ENCODE measurements around the gene CLCN6.

Gene CLCN6

GRCh38 chr1:11805422-11806306 lies at the start of gene CLCN6, which contains the start of gene MTHFR:
CLCN6 (plus strand) TSS chr1:11806191; CDS start chr1:11806263, 72 bp downstream.
MTHFR (minus strand) TSS chr1:11805964; CDS start chr1:11803116, 2,848 bp downstream.
- DNase-seq (ENCODE audit: low read depth in 2 of 3, low spot score in 1 of 3): peak; percentile 96 to 98 (median 98)

- DNase-seq (ENCODE audit: low read depth in 2 of 3, low spot score in 1 of 3): no peak
These were observed 48.9 kb upstream of the CLCN6 start for GRCh38 chr1:11757047-11757446.

DNA sequence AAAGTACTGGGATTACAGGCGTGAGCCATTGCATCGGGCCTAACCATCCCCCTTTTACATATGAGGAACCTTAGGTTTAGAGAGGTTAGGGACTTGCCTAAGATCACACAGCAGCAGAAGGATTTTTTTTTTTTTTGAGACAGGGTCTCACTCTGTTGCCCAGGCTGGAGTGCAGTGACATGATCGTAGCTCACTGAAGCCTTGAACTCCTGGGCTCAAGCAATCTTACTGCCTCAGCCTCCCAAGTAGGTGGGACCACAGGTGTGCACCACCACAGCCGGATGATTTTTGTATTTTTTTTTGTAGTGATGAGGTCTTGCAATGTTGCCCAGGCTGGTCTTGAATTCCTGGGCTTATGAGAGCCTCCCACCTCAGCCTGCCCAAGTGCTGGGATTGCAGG lies 46.2 kb upstream of the CLCN6 start:
- no peak for DNase-seq (ENCODE audit: low read depth in 2 of 3, low spot score in 1 of 3)

DNA sequence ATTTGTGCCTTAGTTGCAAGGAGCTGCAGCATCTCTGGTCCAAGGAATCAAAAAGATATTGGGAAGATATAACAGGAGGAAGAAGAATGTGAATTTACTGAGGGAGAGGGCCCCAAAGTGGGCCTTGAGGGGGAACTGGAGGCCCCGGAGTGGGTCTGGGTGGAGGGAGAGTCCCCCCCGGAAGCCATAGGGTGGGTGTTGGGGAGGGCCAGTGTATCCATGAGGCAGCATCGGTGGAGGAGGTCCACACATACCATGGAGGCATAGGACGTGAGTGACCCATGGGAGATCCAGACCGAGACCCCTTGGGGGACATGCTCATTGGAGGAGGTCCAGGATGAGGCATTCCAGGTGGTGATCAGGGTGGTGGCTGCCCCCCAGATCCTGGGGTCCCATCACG lies 44.7 kb upstream of the CLCN6 start:
- no peak for DNase-seq (ENCODE audit: low read depth in 2 of 3, low spot score in 1 of 3)

- DNase-seq (ENCODE audit: low read depth in 2 of 3, low spot score in 1 of 3): peak in 2 of 3 donors; percentile 7 to 9
These were observed 44.0 kb upstream of the CLCN6 start, which contains the start of gene C1orf167 for GRCh38 chr1:11761988-11762406. C1orf167 (plus strand) TSS chr1:11762193; CDS start chr1:11764401, 2,208 bp downstream.

- DNase-seq (ENCODE audit: low read depth in 2 of 3, low spot score in 1 of 3): no peak
These were observed 41.9 kb upstream of the CLCN6 start for GRCh38 chr1:11764115-11764514.

DNA sequence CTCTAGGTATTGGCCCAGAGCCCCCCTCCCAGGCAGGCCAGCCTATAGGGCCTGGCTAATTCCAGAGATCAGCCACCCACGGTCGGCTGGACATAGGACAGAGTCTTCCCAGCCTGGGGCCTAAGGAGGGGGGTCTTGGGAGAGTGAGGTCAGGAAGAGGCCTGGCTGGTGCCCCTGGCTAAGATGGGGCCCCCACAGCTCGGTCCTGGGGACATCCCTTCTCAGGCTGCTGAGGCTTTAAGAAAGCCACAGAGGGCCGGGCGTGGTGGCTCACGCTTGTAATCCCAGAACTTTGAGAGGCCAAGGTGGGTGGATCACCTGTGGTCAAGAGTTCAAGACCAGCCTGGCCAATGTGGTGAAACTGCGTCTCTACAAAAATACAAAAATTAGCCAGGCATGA lies 41.5 kb upstream of the CLCN6 start:
- no peak for DNase-seq (ENCODE audit: low read depth in 2 of 3, low spot score in 1 of 3)

DNA sequence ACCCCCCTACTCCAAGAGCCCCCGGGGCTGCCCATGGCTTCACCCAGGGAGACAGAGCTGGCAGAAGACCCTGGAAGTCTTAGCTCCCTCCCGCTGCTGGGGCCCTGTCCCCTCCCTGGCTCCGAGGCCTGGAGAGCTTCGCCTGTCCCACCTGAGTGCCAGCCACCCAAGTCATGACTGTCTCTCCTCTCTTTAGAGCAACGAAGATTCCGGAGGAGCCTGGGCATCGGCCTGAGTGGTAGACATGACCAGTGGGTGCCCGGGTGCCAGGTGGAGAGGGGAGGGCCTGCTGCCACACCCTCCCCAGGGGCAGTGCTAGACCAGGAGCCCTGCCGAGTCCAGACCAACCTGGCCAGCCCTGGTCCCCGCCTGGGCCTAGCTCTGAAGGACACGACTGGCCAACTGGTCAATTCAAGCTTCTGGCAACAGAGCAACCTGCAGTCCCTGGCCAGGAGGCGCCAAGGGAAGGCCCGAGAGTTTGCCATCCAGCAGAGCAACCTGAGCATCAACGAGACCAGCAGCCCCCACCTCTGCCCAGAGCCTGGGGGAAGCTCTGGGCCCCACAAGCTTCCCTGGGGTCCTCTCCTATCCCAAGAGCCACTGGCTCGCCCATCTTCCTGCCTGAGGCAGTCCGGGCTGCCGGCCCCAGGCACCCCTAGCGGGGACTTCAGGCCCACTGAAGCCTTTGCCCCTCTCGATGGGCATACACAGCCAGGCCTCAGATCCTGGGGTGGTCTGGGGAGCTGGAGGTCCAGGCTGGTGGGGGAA lies 40.1 kb upstream of the CLCN6 start:
- no peak for DNase-seq (ENCODE audit: low read depth in 2 of 3, low spot score in 1 of 3)

- DNase-seq (ENCODE audit: low read depth in 2 of 3, low spot score in 1 of 3): no peak
These were observed 39.6 kb upstream of the CLCN6 start for GRCh38 chr1:11766429-11766776.

GRCh38 chr1:11767922-11768704 lies 37.9 kb upstream of the CLCN6 start:
- no peak for DNase-seq (ENCODE audit: low read depth in 2 of 3, low spot score in 1 of 3)

DNA sequence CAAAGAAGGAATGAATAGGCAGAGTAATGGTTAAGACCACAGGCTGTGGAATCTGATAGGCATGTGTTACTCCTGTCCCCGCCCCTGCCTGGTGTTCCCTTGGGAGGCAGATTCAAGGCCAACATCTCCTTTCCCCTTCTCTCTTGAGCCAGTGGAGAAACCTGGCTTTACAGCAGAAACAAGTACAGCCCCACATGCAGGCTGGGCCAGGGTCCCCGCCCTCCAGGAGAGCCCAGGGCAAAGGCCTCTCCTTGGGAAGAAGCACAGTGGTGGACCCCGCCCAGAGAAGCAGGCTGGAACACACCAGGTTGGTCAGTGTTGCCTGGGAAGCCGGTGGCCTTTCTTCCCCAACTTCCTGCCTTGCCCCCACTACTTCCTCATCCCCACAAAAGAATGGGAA lies 37.2 kb upstream of the CLCN6 start:
- DNase-seq (ENCODE audit: low read depth in 2 of 3, low spot score in 1 of 3): no peak

DNA sequence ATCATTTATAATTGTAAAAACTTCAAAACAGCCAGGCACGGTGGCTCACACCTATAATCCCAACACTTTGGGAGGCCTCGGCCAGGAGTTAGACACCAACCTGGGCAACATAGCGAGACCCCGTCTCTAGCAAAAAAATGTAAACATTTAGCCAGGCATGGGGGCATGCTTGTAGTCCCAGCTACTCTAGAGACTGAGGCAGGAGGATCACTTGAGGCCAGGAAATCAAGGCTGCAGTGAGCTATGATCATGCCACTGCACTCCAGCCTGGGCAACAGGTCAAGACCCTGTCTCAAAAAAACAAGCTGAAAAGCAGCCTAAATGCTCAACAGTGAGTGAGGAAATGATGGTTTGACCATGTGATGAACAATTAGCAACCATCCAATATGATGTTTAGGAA lies 36.7 kb upstream of the CLCN6 start:
- no peak for DNase-seq (ENCODE audit: low read depth in 2 of 3, low spot score in 1 of 3)

- DNase-seq (ENCODE audit: low read depth in 2 of 3, low spot score in 1 of 3): no peak
These were observed 36.0 kb upstream of the CLCN6 start for GRCh38 chr1:11770011-11770410.

DNA sequence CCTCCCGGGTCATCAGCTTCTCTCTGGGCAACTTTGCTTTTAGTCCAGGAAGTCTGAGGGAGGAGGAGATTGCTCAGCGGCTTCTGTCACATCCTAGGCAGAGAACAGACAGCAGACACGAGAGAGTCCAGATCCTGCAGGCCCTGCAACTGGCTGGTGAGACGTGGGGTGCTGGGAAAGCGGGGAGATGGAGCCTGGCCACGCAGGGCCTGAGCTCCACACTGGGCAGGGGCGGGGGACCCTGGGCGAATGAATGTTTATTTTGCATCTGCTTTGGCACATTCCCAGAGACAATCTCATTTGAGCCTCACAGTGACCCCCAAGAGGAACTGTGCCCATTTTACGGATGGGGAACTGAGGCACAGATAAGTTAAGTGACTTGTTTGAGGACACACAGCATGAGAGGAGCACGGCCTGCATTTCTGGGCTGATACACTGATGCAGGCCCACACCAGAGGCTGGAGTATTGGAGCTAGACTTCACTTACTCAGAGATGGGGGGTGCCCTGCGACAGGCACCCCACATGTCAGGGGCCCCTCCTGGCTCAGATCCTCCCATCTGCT lies 34.4 kb upstream of the CLCN6 start:
- DNase-seq (ENCODE audit: low read depth in 2 of 3, low spot score in 1 of 3): no peak

- no peak for DNase-seq (ENCODE audit: low read depth in 2 of 3, low spot score in 1 of 3)
These were observed 33.5 kb upstream of the CLCN6 start for GRCh38 chr1:11772458-11772857.

DNA sequence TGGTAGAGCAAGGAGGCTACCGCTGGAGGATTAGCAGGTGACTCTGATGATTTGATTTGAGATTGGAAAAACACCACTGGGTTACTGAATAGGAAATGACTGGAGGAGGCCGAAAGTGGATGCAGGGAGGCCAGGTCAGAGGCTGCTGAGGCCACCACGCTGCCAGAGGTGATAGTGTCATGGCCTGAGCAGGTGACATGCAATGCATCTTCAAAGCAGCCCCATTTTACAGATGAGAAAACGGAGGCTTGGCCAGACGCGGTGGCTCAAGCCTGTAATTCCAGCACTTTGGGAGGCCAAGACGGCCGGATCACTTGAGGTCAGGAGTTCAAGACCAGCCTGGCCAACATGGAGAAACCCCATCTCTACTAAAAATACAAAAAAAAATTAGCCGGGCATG lies 31.2 kb upstream of the CLCN6 start:
- DNase-seq (ENCODE audit: low read depth in 2 of 3, low spot score in 1 of 3): no peak

GRCh38 chr1:11777658-11778322 lies 28.2 kb upstream of the CLCN6 start:
- no peak for DNase-seq (ENCODE audit: low read depth in 2 of 3, low spot score in 1 of 3)

DNA sequence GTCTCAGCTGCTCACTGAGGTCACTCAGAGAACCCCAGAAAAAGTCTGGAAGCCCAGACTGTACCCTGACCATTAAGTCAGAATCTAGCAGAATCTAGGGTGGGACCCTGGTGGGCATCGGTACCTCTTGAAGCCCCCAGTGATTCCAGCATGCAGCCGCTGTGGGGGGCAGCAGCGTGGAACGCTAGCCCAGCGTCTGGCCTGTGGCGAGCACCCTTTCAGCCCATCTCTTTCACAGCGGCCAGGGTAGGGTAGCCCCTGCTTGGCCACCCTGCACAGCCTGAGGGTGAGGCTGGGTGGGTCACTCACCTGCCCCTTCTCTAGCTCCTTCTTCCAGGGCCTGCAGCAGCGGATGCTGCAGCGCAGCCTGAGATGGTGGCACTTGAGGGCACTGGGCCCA lies 27.7 kb upstream of the CLCN6 start:
- no peak for DNase-seq (ENCODE audit: low read depth in 2 of 3, low spot score in 1 of 3)

GRCh38 chr1:11778844-11779623 lies 27.0 kb upstream of the CLCN6 start:
- no peak for DNase-seq (ENCODE audit: low read depth in 2 of 3, low spot score in 1 of 3)
